ENCODE data around the gene SFXN3.

The SFXN3 gene

DNA sequence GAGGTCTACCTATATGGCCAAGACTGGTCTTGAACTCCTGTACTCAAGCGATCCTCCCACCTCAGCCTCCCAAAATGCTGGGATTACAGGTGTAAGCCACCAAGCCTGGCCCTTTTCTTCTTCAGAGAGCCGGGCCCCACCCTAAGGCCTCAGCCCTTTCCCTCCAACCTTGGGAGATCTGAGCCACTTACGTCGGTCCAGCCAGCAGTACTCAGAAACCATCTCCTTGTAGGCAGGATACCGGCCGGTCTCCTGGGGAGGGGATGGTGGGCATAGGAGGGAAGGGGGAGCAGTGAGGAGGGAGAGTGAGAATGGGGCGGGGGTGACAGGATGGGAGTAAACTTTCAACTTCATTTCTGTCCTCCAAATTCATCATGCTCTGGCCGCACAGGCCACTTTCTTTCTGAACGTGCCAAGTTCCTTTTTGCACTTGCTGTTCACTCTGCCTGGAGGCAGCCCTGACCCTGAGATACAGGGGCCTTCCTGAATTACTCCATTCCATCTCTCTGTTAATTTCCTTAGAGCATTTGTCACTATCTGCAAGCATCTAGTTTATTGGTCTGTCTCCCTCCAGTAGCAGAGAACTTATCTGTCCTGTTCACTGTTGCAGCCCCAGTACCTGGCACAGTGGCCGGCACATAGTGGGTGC lies 10.5 kb upstream of the SFXN3 start:
- Histone ChIP-seq H3K9me3 (ENCODE audit: low read length) (no peaks in the 10 kb centered on the region), H3K36me3 (ENCODE audit: insufficient read depth, low read length) (no peaks in the 10 kb centered on the region), H3K27ac (ENCODE audit: low read depth, low read length) (no peak overlapping the region), H3K9ac (ENCODE audit: low read length) (no peak overlapping the region), H3K27me3 (ENCODE audit: control insufficient read depth in 1 of 2, insufficient read depth in 2 of 2, low read length in 2 of 2) (peaks cover 0 to 25% of the 10 kb centered on the region in 2 donors), H3K4me1 (ENCODE audit: insufficient read depth, low read length) (no peaks in the 10 kb centered on the region), H3K4me3 (ENCODE audit: low read depth in 1 of 2, low read length in 2 of 2) (no peak overlapping the region)

DNA sequence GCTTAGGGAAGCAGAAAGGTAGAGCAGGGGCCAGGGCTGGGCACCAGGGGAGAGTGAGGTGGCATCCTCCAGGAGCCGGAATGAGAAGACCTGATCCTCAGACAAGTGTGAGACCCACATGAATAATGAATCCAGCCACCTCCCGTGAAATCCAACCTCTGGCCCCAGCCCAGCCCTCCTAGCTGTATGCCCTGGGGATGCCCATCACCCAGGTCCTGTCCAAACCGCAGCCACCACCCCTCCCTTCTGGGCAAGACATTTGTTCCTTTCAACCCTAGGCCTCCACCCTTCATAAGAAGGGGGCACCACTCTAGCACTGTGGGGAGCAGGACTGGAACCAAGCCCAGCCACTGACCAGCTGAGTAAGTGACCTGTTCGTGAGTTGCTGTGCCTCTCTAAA lies 9.8 kb upstream of the SFXN3 start:
- no peaks in the 10 kb centered on the region for H3K4me1 ChIP-seq (ENCODE audit: insufficient read depth, low read length)
- no peak overlapping the region for H3K27ac ChIP-seq (ENCODE audit: low read depth, low read length)
- H3K4me3 ChIP-seq (ENCODE audit: low read depth in 1 of 2, low read length in 2 of 2) = no peak overlapping the region
- H3K9me3 ChIP-seq (ENCODE audit: low read length) = no peaks in the 10 kb centered on the region
- no peaks in the 10 kb centered on the region for H3K36me3 ChIP-seq (ENCODE audit: insufficient read depth, low read length)
- H3K27me3 ChIP-seq (ENCODE audit: control insufficient read depth in 1 of 2, insufficient read depth in 2 of 2, low read length in 2 of 2) = peaks cover 0 to 18% of the 10 kb centered on the region in 2 donors
- H3K9ac ChIP-seq (ENCODE audit: low read length) = no peak overlapping the region

DNA sequence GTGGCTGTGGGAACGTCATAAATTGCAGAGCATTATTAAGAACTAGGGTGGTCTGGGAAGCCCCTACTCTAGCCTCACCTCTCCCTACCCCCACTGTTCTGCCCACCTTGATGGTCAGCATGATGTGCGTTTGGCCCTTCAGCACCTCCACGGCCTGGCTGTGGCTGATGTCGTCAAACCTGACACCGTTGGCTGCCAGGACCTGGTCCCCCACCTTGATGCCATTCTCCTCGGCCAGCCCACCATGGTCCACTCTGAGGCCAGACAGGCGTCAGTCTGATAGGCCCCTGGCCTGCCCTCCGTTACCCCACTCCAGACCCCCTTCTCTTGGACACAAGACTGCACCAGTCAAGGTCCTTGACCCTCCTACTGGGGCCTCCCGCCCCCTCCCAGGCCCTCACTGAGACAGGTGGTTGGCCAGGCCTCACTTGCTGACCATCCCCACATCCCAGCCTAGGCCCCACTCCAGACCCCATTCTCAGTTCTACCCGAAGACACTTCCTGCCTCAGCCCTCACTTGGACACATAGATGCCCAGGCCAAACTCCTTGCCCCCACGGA lies 9.3 kb upstream of the SFXN3 start:
- no peaks in the 10 kb centered on the region for H3K36me3 ChIP-seq (ENCODE audit: insufficient read depth, low read length)

DNA sequence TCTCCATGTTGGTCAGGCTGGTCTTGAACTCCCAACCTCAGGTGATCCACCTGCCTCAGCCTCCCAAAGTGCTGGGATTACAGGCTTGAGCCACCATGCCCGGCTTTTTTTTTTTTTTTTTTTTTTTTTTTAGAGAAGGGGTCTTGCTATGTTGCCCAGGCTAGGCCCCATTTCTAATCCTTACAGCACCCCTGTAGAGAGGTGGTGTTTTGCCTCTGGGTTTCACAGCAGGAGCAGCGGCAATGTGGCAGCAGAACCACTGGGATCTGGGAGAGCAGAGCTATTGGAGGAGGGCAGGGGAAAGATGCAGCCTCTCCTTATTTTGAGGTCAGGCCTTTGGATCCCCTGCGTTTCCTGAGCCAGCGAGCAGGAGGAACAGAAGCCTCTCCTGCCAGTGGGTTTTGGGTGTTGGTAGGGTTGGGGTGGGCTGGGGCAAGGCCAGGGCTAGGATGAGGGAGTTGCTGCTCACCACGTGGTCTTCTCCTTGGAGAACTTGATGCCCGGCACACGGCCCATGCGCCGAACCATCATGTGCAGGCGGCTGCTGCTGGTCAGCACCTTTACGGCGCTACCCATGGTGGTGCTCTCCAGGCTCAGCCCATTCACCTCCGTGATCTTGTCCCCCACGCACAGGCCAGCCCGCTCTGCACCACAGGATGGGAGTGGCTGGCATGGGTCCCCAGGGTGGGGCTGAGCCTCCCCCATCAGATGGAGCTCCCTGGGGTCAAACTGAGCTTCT lies 7.9 kb upstream of the SFXN3 start:
- Histone ChIP-seq H3K4me3 (ENCODE audit: low read depth in 1 of 2, low read length in 2 of 2) (no peak overlapping the region), H3K9me3 (ENCODE audit: low read length) (no peaks in the 10 kb centered on the region), H3K4me1 (ENCODE audit: insufficient read depth, low read length) (no peaks in the 10 kb centered on the region), H3K36me3 (ENCODE audit: insufficient read depth, low read length) (no peaks in the 10 kb centered on the region), H3K9ac (ENCODE audit: low read length) (no peak overlapping the region), H3K27ac (ENCODE audit: low read depth, low read length) (no peak overlapping the region), H3K27me3 (ENCODE audit: control insufficient read depth in 1 of 2, insufficient read depth in 2 of 2, low read length in 2 of 2) (peaks cover 0 to 14% of the 10 kb centered on the region in 2 donors)

More for the DNA sequence above, 9.3 kb upstream of the SFXN3 start:
- no peak overlapping the region for H3K27ac ChIP-seq (ENCODE audit: low read depth, low read length)
- H3K9me3 ChIP-seq (ENCODE audit: low read length) = no peaks in the 10 kb centered on the region
- no peak overlapping the region for H3K4me3 ChIP-seq (ENCODE audit: low read depth in 1 of 2, low read length in 2 of 2)
- no peaks in the 10 kb centered on the region for H3K4me1 ChIP-seq (ENCODE audit: insufficient read depth, low read length)
- no peak overlapping the region for H3K9ac ChIP-seq (ENCODE audit: low read length)
- peaks cover 0 to 14% of the 10 kb centered on the region in 2 donors for H3K27me3 ChIP-seq (ENCODE audit: control insufficient read depth in 1 of 2, insufficient read depth in 2 of 2, low read length in 2 of 2)

DNA sequence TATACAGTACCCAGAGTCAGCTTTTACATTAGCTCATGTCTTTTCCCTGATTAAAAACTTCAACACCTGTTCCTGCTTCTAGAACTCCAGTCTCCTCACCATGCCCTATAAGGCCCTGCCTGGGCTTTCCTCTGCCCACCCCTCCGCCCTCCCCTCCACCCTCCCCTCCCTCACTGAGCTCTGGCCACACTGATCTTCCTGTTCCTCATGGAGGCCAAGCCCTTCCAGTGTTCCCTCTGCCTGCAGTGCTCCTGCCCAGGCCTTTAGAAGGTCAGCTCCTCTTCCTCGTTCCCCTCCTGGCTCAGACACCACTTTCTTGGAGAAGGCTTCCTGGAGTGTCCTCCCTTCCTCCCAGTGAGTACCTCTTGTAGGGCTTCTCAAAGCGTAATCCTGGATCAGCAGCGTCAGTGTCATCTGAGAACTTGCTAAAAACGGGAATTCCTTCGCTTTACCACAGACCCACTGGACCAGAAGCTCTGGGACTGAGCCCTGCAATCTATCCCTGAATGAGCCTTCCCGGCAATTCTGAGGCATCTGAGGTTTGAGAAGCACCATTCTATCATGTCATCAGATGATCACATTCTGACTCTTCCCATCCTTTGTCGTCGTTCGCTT lies 3.8 kb upstream of the SFXN3 start:
- Histone ChIP-seq H3K27ac (ENCODE audit: low read depth, low read length) (no peak overlapping the region), H3K4me3 (ENCODE audit: low read depth in 1 of 2, low read length in 2 of 2) (no peak overlapping the region), H3K9ac (ENCODE audit: low read length) (no peak overlapping the region), H3K9me3 (ENCODE audit: low read length) (no peaks in the 10 kb centered on the region), H3K27me3 (ENCODE audit: control insufficient read depth in 1 of 2, insufficient read depth in 2 of 2, low read length in 2 of 2) (no peaks in the 10 kb centered on the region), H3K4me1 (ENCODE audit: insufficient read depth, low read length) (peaks cover 9% of the 10 kb centered on the region), H3K36me3 (ENCODE audit: insufficient read depth, low read length) (no peaks in the 10 kb centered on the region)

DNA sequence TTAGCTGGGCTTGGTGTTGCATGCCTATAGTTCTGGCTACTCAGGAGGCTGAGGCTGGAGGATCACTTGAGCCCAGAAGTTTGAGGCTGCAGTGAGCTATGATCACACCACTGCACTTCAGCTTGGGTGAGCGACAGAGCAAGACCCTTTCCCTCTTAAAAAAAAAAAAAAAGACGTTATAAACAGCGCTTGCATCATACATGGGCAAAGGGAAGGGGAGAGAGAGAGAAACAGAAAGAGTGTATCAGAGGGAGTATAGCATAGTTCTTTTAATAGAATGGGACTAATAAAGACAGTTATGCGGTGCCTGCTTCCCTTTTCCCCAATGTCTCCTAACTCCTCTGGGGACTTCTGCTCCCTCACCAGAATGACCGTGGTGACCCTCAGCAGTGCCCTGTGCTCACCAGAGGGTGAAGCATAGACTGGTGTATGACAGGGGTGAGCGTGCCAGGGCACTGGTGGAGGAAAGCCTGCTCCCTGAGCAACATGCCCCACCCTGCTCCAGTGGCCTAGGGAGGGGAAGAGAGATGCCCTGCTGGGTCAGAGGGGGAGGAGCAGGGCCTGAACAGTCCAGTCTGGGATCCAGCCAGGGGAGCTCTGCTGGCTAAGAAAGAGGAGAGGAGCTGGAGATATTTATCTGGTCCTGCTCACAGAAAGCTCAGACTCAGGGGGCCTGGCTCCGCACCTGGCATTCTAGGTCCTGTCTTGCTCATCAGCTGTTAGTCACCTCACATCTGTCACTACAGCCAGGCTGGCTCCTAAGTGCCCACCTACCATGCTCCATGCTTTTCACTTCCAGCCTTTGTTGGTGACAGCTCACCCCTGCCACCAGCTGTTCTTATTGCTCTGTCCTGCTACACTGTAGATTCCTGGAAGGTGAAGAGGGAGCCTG lies 2.3 kb upstream of the SFXN3 start:
- Histone ChIP-seq H3K4me3 (ENCODE audit: low read depth in 1 of 2, low read length in 2 of 2) (no peak overlapping the region), H3K27me3 (ENCODE audit: control insufficient read depth in 1 of 2, insufficient read depth in 2 of 2, low read length in 2 of 2) (no peaks in the 10 kb centered on the region), H3K9me3 (ENCODE audit: low read length) (no peaks in the 10 kb centered on the region), H3K36me3 (ENCODE audit: insufficient read depth, low read length) (no peaks in the 10 kb centered on the region), H3K4me1 (ENCODE audit: insufficient read depth, low read length) (peaks cover 17% of the 10 kb centered on the region), H3K9ac (ENCODE audit: low read length) (no peak overlapping the region), H3K27ac (ENCODE audit: low read depth, low read length) (no peak overlapping the region)

DNA sequence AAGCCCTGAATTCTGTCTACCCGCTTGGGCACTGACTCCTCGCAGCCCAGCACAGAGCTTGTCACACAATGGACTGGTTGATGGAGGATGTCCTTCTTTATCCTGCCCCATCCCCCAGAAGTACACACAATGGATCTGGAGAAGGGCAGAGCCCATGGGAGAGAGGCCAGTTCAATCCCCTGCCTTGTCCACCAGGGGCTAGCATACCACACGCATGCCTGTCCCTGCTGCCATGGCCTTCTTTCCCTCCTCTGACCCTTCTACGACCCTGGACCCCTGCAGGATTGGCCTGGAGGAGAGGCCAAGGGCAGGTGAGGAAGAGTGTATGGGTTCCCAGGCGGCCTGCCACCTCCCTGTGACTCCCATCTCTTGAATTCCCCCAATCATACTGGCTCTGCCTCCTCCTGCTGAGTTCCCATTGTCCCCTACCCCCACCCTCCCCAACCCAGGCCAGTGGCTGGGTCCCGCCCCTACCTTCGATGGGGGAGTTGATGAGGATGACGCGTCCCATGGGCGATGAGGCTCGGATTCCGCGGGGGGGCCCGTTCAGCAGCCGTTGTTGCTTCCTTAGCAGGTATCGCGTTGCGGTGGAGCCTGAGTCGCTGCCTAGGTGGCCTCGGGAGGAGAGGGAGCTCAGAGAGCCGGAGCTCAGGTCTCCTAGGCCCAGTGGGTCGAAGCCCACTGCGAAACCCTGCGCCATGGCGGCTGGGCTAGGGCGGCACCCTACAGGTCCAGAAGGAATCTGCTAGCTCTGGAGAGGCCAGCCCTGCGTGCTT lies 1.3 kb upstream of the SFXN3 start:
- no peak overlapping the region for H3K27ac ChIP-seq (ENCODE audit: low read depth, low read length)

DNA sequence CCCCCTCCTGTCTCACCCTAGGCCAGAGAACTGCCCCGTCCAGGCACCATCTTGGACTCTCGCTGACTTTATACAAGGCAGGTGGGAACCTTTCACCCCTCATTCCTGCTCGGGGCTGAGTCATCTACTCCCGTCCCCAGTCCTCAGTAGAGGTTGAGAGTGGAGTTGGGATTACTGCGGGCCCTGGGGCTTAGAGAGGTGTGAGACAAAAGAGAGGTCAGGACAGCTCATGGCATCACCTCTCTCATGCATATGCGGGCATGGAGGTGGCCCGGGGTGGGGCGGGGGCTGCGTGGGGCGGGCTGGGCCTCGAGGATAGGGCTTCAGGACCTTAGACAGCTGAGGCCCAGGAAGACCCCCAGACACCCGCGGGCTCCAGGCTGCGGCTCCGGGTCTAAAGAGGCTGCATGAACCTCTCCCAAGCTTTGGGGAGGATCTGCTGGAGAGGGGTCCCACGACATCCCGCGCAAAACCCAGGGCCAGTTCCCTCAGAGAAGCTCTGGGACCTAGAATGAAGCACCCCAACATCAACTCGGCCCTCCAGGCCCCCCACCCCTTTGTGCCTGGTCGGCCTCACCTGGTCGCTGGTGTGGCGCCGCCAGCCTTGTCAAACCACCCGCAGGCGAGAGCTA lies 422 bp upstream of the SFXN3 start:
- Histone ChIP-seq H3K36me3 (ENCODE audit: insufficient read depth, low read length) (peaks cover 9% of the 10 kb centered on the region), H3K4me1 (ENCODE audit: insufficient read depth, low read length) (peaks cover 17% of the 10 kb centered on the region), H3K9ac (ENCODE audit: low read length) (peak overlapping the region; percentile 79), H3K27ac (ENCODE audit: low read depth, low read length) (no peak overlapping the region), H3K9me3 (ENCODE audit: low read length) (no peaks in the 10 kb centered on the region), H3K4me3 (ENCODE audit: low read depth in 1 of 2, low read length in 2 of 2) (peak overlapping the region; percentile 66 to 95), H3K27me3 (ENCODE audit: control insufficient read depth in 1 of 2, insufficient read depth in 2 of 2, low read length in 2 of 2) (no peaks in the 10 kb centered on the region)

More for the DNA sequence above, 1.3 kb upstream of the SFXN3 start:
- H3K4me1 ChIP-seq (ENCODE audit: insufficient read depth, low read length) = peaks cover 17% of the 10 kb centered on the region
- H3K9ac ChIP-seq (ENCODE audit: low read length) = no peak overlapping the region
- H3K36me3 ChIP-seq (ENCODE audit: insufficient read depth, low read length) = peaks cover under 1% of the 10 kb centered on the region
- H3K27me3 ChIP-seq (ENCODE audit: control insufficient read depth in 1 of 2, insufficient read depth in 2 of 2, low read length in 2 of 2) = no peaks in the 10 kb centered on the region
- no peaks in the 10 kb centered on the region for H3K9me3 ChIP-seq (ENCODE audit: low read length)
- H3K4me3 ChIP-seq (ENCODE audit: low read depth in 1 of 2, low read length in 2 of 2) = no peak overlapping the region

DNA sequence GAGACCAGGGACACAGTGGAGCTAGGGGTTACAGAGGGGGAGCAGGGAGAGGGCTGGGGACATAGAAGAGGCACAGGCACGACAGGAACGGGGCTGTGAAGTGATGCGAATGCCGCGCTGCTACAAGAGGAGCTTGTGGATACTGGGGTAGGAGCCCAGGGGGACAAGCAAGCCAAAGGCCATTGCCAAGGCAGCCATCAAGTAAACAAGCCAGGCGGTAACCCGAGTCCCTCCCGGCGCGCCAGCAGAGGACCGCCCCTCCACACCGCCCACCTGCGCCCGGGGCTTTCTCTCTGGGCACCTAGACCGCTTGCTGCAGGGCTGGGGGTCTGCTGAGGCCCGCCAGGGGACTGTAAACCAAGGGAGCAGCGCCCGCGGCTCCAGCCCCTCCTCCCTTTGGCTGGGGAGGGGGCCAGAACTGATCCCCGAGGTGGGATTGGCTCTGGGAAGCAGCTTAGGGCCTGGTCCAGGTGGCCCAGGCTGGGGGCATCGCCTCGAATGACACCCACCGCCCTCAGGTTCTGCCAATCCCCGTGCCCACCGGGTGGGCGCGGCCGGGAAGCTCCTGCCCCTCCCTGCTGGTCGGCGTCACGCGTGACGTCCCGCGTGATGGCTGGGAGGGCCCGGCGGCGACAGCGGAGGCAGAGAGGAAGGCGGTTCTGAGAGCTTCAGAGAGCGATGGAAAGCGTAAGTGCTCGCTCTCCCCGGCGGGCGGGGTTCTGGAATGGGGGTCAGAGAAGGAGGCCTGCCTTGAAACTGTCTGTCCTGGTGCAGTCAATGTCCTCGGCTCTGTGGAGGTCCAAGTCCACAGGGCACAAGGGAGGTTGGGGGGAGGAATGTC lies 982 bp downstream of the SFXN3 start:
- Histone ChIP-seq H3K27ac (ENCODE audit: low read depth, low read length) (peak overlapping the region; percentile 95), H3K4me1 (ENCODE audit: insufficient read depth, low read length) (peaks cover 17% of the 10 kb centered on the region), H3K36me3 (ENCODE audit: insufficient read depth, low read length) (peaks cover 23% of the 10 kb centered on the region), H3K4me3 (ENCODE audit: low read depth in 1 of 2, low read length in 2 of 2) (peak overlapping the region; percentile 66 to 95), H3K9me3 (ENCODE audit: low read length) (no peaks in the 10 kb centered on the region), H3K27me3 (ENCODE audit: control insufficient read depth in 1 of 2, insufficient read depth in 2 of 2, low read length in 2 of 2) (no peaks in the 10 kb centered on the region), H3K9ac (ENCODE audit: low read length) (peak overlapping the region; percentile 79)
